Esophagus muscularis mucosa (tissue), 4 donors: ENCODE results near the gene ENOX1.

Experiments used
- CTCF ChIP-seq, 3 experiments: fragments of 200-600 bp in 2 of 3; fragments of 450-650 bp in 1 of 3; sonication (generic) in 2 of 3; IDR thresholded peaks; one replicate each; pipeline ENCODE4 v1.5.1; 2017 to 2019; ENCODE audit warnings: antibody characterized with exemption in 3 of 3, mild to moderate bottlenecking in 2 of 3, moderate library complexity in 1 of 3
- EP300 ChIP-seq: sonication (generic); formaldehyde crosslinking; IDR thresholded peaks from one replicate; pipeline ENCODE4 v1.6.1; 2017; ENCODE audit warnings: antibody characterized with exemption
- POLR2AphosphoS5 ChIP-seq, 2 donors: sonication (generic); formaldehyde crosslinking; IDR thresholded peaks; one replicate each; pipeline ENCODE4 v1.6.1; 2017; ENCODE audit warnings: antibody characterized with exemption in 2 of 2

- TF ChIP-seq CTCF (IDR thresholded peaks at IDR 0.05) (no peak), EP300 (no peak), POLR2AphosphoS5 (IDR thresholded peaks at IDR 0.05) (no peak)
Observed at GRCh38 chr13:43648733-43649132, 138.0 kb downstream of the ENOX1 start.
